OCI-LY1 (cell line): Measurements from ENCODE around the gene FLNC.

Experiments used
- H2AFZ ChIP-seq: fragments of 200-600 bp; sonication (generic), shearing (Covaris generic); 2 replicates; pipeline ENCODE4 v1.6.0; 2014; ENCODE audit warnings: antibody characterized with exemption, mild to moderate bottlenecking, low read length
- H3F3A ChIP-seq: fragments of 200-600 bp; sonication (generic), shearing (Covaris generic); 2 replicates; pipeline ENCODE4 v1.6.0; 2014; ENCODE audit warnings: mild to moderate bottlenecking, antibody characterized with exemption, low read length, moderate library complexity; ENCODE audit not compliant: insufficient read depth
- H3K27ac ChIP-seq: fragments of 200-600 bp; sonication (generic); 2 replicates; pipeline ENCODE4 v1.5.1; 2014; ENCODE audit warnings: low read length, mixed run types, mild to moderate bottlenecking, low read depth; ENCODE audit not compliant: poor library complexity, severe bottlenecking
- H3K27me3 ChIP-seq: fragments of 200-600 bp; sonication (generic); 2 replicates; pipeline ENCODE4 v1.6.0; 2014; ENCODE audit warnings: antibody characterized with exemption, mild to moderate bottlenecking, low read length, moderate library complexity; ENCODE audit not compliant: insufficient read depth
- H3K36me3 ChIP-seq: fragments of 200-600 bp; sonication (generic); 2 replicates; pipeline ENCODE4 v1.6.1; 2014; ENCODE audit warnings: mild to moderate bottlenecking, antibody characterized with exemption, low read length, moderate library complexity, mixed read lengths; ENCODE audit not compliant: insufficient read depth
- H3K4me1 ChIP-seq: fragments of 200-600 bp; sonication (generic); 2 replicates; pipeline ENCODE4 v1.5.1; 2014; ENCODE audit warnings: mild to moderate bottlenecking, low read length, moderate library complexity; ENCODE audit not compliant: insufficient read depth, severe bottlenecking
- H3K4me2 ChIP-seq: fragments of 200-600 bp; sonication (generic), shearing (Covaris generic); 2 replicates; pipeline ENCODE4 v1.6.1; 2014; ENCODE audit warnings: low read length
- H3K4me3 ChIP-seq: fragments of 200-600 bp; sonication (generic); 2 replicates; pipeline ENCODE4 v1.5.1; 2014; ENCODE audit warnings: low read length, low read depth, mild to moderate bottlenecking, mixed read lengths; ENCODE audit not compliant: poor library complexity, severe bottlenecking
- H3K79me2 ChIP-seq: fragments of 200-600 bp; shearing (Covaris generic); 2 replicates; pipeline ENCODE4 v1.6.1; 2016; ENCODE audit warnings: mixed run types, low read length, mixed read lengths; ENCODE audit not compliant: insufficient read depth
- H3K9ac ChIP-seq: fragments of 200-600 bp; sonication (generic), shearing (Covaris generic); 2 replicates; pipeline ENCODE4 v1.6.1; 2014; ENCODE audit warnings: mild to moderate bottlenecking, low read length, mixed read lengths
- H3K9me2 ChIP-seq: fragments of 200-600 bp; sonication (generic), shearing (Covaris generic); 2 replicates; pipeline ENCODE4 v1.6.1; 2014; ENCODE audit warnings: low read depth, mild to moderate bottlenecking, low read length, mixed read lengths
- H3K9me3 ChIP-seq: fragments of 200-600 bp; shearing (Covaris generic); 2 replicates; pipeline ENCODE4 v1.6.1; 2014; ENCODE audit warnings: low read length, mixed read lengths
- H4K20me1 ChIP-seq: fragments of 200-600 bp; sonication (generic), shearing (Covaris generic); 2 replicates; pipeline ENCODE4 v1.6.0; 2016; ENCODE audit warnings: mild to moderate bottlenecking, low read length; ENCODE audit not compliant: insufficient read depth
- CTCF ChIP-seq: fragments of 200-600 bp; sonication (generic), shearing (Covaris generic); IDR thresholded peaks from 2 replicates; pipeline ENCODE4 v1.5.1; 2017; ENCODE audit warnings: mild to moderate bottlenecking, antibody characterized with exemption, low read length, moderate library complexity, mixed read lengths
- EZH2 ChIP-seq: fragments of 200-600 bp; sonication (generic), shearing (Covaris generic); IDR thresholded peaks from 2 replicates; pipeline ENCODE4 v1.8.0; 2017; ENCODE audit warnings: borderline replicate concordance, mixed run types, mild to moderate bottlenecking, antibody characterized with exemption, low read length, moderate library complexity, mixed read lengths

Gene FLNC

GRCh38 chr7:128865996-128866877 lies 36.0 kb downstream of the FLNC start:
- no peak overlapping the region for H3K4me3 ChIP-seq
- peaks cover 31% of the 10 kb centered on the region for H3K4me1 ChIP-seq
- no peak overlapping the region for H3K27ac ChIP-seq
- no peaks in the 10 kb centered on the region for H4K20me1 ChIP-seq
- no peaks in the 10 kb centered on the region for H3F3A ChIP-seq
- peaks cover 25% of the 10 kb centered on the region for H3K36me3 ChIP-seq
- H3K27me3 ChIP-seq: peaks cover 5% of the 10 kb centered on the region; the same call in 1 of the 2 replicates
- no peaks in the 10 kb centered on the region for H3K79me2 ChIP-seq
- H3K9me3 ChIP-seq: no peaks in the 10 kb centered on the region
- TF ChIP-seq EZH2: no peak
- no peak for TF ChIP-seq CTCF
- no peak overlapping the region for H2AFZ ChIP-seq
- no peak overlapping the region for H3K9ac ChIP-seq
- H3K9me2 ChIP-seq: no peaks in the 10 kb centered on the region
- no peak overlapping the region for H3K4me2 ChIP-seq

DNA sequence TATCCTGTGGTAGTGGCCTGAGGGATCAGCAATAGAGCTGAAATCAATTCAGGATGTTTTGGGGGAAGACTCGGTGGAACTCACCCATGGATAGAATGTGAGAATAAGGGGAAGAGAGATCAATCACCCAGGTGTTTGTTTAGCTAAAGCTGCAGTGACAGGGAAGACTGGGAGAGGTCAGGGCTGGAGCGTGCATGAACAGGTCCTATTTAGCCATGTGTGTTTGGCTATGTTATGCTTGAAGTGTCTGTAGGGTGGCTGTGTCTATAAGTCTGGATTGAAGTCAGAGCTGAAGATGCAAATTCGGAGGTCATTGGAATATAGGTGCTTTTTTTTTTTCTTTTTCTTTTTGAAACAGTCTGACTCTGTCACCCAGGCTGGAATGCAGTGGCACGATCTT lies 37.0 kb downstream of the FLNC start:
- Histone ChIP-seq H2AFZ (no peak overlapping the region), H3K4me2 (no peak overlapping the region), H3K4me3 (no peak overlapping the region), H3K36me3 (peaks cover 25% of the 10 kb centered on the region), H3K4me1 (peaks cover 27% of the 10 kb centered on the region), H3K9ac (no peak overlapping the region), H3K9me3 (no peaks in the 10 kb centered on the region), H3K9me2 (no peaks in the 10 kb centered on the region), H3K27ac (no peak overlapping the region), H4K20me1 (no peaks in the 10 kb centered on the region), H3F3A (no peaks in the 10 kb centered on the region), H3K27me3 (peaks cover 5% of the 10 kb centered on the region; the same call in 1 of the 2 replicates), H3K79me2 (no peaks in the 10 kb centered on the region)
- TF ChIP-seq EZH2 (no peak), CTCF (no peak)

- no peak overlapping the region for H2AFZ ChIP-seq
- H3K9ac ChIP-seq: no peak overlapping the region
- H4K20me1 ChIP-seq: no peaks in the 10 kb centered on the region
- H3K27me3 ChIP-seq: peaks cover 5% of the 10 kb centered on the region; the same call in 1 of the 2 replicates
- no peak overlapping the region for H3K4me3 ChIP-seq
- no peaks in the 10 kb centered on the region for H3K79me2 ChIP-seq
- H3K4me2 ChIP-seq: no peak overlapping the region
- H3K4me1 ChIP-seq: peaks cover 25% of the 10 kb centered on the region
- H3K9me3 ChIP-seq: no peaks in the 10 kb centered on the region
- H3F3A ChIP-seq: no peaks in the 10 kb centered on the region
- peaks cover 25% of the 10 kb centered on the region for H3K36me3 ChIP-seq
- no peaks in the 10 kb centered on the region for H3K9me2 ChIP-seq
- H3K27ac ChIP-seq: no peak overlapping the region
- TF ChIP-seq EZH2: no peak
- no peak for TF ChIP-seq CTCF
These were observed 37.8 kb downstream of the FLNC start for GRCh38 chr7:128867842-128868623.
